ENCODE measurements around the gene AKIRIN2.

Gene AKIRIN2

DNA sequence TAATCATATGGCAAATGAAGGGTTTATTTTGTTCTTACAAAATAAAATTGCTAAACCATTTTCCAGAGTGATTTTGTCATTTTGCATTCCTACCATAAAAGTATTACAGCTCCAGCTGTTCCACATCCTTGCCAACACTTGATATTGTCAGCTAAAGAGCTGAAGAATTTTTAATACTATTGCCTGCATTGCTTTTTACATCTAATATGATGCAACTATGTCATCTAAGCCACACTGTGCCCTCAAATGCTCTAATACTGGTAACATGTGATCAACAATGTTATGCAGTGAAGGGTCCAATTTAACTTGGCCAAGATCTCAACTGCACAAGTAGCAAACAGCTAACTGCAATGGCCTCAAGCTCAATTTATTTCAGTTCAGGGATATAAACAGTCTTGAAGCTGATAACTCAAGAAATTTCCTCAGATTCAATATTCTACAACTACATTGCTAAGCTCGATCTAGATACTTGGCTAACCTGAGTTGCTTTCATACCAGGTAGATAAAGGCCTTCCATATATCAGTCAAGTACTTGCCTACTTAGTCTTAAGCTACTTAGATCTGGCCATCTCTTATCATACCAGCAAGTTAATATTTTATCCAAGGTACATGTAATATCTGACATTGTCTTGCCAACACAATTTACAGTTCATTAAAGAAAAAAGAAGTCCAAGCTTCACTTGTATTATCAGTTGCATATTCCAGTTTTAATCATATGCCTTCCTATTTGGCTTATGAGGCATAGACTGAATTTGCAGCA is 17.0 kb downstream of the AKIRIN2 start:
- Histone ChIP-seq H3K9me2 (replicated peaks; ENCODE audit: insufficient read depth, low read length) (no peaks in the 10 kb centered on the region), H4K20me1 (ENCODE audit: insufficient read depth, low read length) (peaks cover 3% of the 10 kb centered on the region; the same call in 1 of the 2 replicates), H3K4me2 (ENCODE audit: low read depth, low read length) (no peak overlapping the region), H2AFZ (ENCODE audit: low read length) (no peak overlapping the region), H3F3A (ENCODE audit: insufficient read depth, low read length) (no peaks in the 10 kb centered on the region), H3K9ac (ENCODE audit: low read length) (no peak overlapping the region), H3K79me2 (ENCODE audit: low read length) (peaks cover 100% of the 10 kb centered on the region), H3K27ac (ENCODE audit: low read length) (no peak overlapping the region), H3K4me1 (ENCODE audit: low read length) (no peaks in the 10 kb centered on the region), H3K4me3 (ENCODE audit: low read length) (no peak overlapping the region), H3K9me3 (replicated peaks; ENCODE audit: insufficient read depth, low read length) (no peaks in the 10 kb centered on the region), H3K27me3 (replicated peaks; ENCODE audit: insufficient read depth, low read length) (no peaks in the 10 kb centered on the region), H3K36me3 (replicated peaks; ENCODE audit: insufficient read depth, low read length) (peaks cover 5% of the 10 kb centered on the region; the same call in 1 of the 2 replicates)
- TF ChIP-seq EZH2 (optimal IDR thresholded peaks at IDR 0.05; ENCODE audit: low read depth, low read length): no peak
- no peak for TF ChIP-seq CTCF (IDR thresholded peaks at IDR 0.05; ENCODE audit: low read length)
- no peak for TF ChIP-seq EZH2phosphoT487 (IDR thresholded peaks at IDR 0.05; ENCODE audit: low read length)
- no peak for DNase-seq

DNA sequence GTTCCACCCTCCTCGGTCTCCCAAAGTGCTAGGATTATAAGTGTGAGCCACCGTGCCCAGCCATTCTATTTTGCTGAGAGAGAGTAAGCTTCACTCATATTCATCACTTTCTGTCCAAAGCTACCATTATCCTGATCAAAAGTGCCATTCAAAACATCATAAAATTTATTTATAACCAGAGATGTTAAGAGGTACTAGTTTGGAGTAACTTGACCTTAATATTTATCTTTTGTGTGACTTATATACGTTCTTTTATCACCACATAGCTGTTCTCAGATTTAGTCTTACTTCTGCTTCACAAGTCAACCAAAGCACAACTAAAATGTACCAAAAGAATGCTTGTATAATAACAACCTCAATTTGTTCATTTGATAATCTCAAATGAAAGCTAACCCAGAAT is 18.1 kb downstream of the AKIRIN2 start:
- Histone ChIP-seq H3K9me3 (replicated peaks; ENCODE audit: insufficient read depth, low read length) (no peaks in the 10 kb centered on the region), H3K79me2 (ENCODE audit: low read length) (peaks cover 99% of the 10 kb centered on the region), H3K4me3 (ENCODE audit: low read length) (no peak overlapping the region), H2AFZ (ENCODE audit: low read length) (no peak overlapping the region), H3K36me3 (replicated peaks; ENCODE audit: insufficient read depth, low read length) (peaks cover 5% of the 10 kb centered on the region; the same call in 1 of the 2 replicates), H3K27me3 (replicated peaks; ENCODE audit: insufficient read depth, low read length) (no peaks in the 10 kb centered on the region), H3K9ac (ENCODE audit: low read length) (no peak overlapping the region), H4K20me1 (ENCODE audit: insufficient read depth, low read length) (peaks cover 3% of the 10 kb centered on the region; the same call in 1 of the 2 replicates), H3K27ac (ENCODE audit: low read length) (no peak overlapping the region), H3K9me2 (replicated peaks; ENCODE audit: insufficient read depth, low read length) (no peaks in the 10 kb centered on the region), H3K4me1 (ENCODE audit: low read length) (no peaks in the 10 kb centered on the region), H3K4me2 (ENCODE audit: low read depth, low read length) (no peak overlapping the region), H3F3A (ENCODE audit: insufficient read depth, low read length) (no peaks in the 10 kb centered on the region)
- no peak for DNase-seq
- no peak for TF ChIP-seq EZH2phosphoT487 (IDR thresholded peaks at IDR 0.05; ENCODE audit: low read length)

DNA sequence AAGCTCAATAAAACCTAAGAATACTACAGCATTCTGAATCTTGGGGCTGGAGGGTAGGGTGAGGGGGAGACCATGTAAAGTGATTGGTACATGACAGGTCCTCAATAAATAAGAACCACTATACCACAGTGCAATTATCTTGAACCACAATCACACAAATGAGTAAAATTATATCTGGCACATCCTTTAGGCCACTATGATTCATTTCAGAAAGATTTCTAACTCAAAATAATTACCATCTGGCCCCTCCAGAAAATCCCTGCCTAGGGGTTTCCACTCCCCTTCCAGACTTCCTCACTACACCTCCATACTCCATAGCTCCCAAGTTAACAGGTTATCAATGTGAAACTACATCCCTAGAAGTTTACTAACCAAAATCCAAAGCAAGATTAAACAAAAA is 19.7 kb downstream of the AKIRIN2 start:
- H3K9me3 ChIP-seq (replicated peaks; ENCODE audit: insufficient read depth, low read length): no peaks in the 10 kb centered on the region
- H3K4me3 ChIP-seq (ENCODE audit: low read length): no peak overlapping the region
- no peak overlapping the region for H3K4me2 ChIP-seq (ENCODE audit: low read depth, low read length)
- DNase-seq: no peak
- H3K27me3 ChIP-seq (replicated peaks; ENCODE audit: insufficient read depth, low read length): no peaks in the 10 kb centered on the region
- H3F3A ChIP-seq (ENCODE audit: insufficient read depth, low read length): peaks cover 7% of the 10 kb centered on the region; the same call in 1 of the 2 replicates
- no peak overlapping the region for H2AFZ ChIP-seq (ENCODE audit: low read length)
- H3K9ac ChIP-seq (ENCODE audit: low read length): no peak overlapping the region
- no peaks in the 10 kb centered on the region for H3K9me2 ChIP-seq (replicated peaks; ENCODE audit: insufficient read depth, low read length)
- H3K4me1 ChIP-seq (ENCODE audit: low read length): 0 out of 2 replicates have a peak, but pooled peaks cover 5% of the 10 kb centered on the region
- TF ChIP-seq EZH2phosphoT487 (IDR thresholded peaks at IDR 0.05; ENCODE audit: low read length) (no peak), EZH2 (optimal IDR thresholded peaks at IDR 0.05; ENCODE audit: low read depth, low read length) (no peak), CTCF (IDR thresholded peaks at IDR 0.05; ENCODE audit: low read length) (no peak)
- no peak overlapping the region for H3K27ac ChIP-seq (ENCODE audit: low read length)
- peaks cover 96% of the 10 kb centered on the region for H3K79me2 ChIP-seq (ENCODE audit: low read length)
- peaks cover 5% of the 10 kb centered on the region; the same call in 1 of the 2 replicates for H3K36me3 ChIP-seq (replicated peaks; ENCODE audit: insufficient read depth, low read length)
- H4K20me1 ChIP-seq (ENCODE audit: insufficient read depth, low read length): peaks cover 3% of the 10 kb centered on the region; the same call in 1 of the 2 replicates
